Stimulated activated CD8-positive, alpha-beta memory T cell treated with anti-CD3 and anti-CD28 coated beads, Interleukin-7, amount 100 ng/mL, for 48 hours (primary cell): ENCODE measurements around the gene GOSR2.

Experiments used
- DNase-seq, 2 donors: peaks; one replicate each; pipeline ENCODE4 v3.0.0-alpha.2; 2020; ENCODE audit warnings: low read depth in 1 of 2; ENCODE audit errors: extremely low read depth in 1 of 2

GOSR2 gene

GRCh38 chr17:46922804-46923635 is at the start of gene GOSR2:
Gene GOSR2, plus strand, starts transcription at chr17:46923160. Its CDS starts 33 bp downstream, at chr17:46923193.
- peak; percentile 80 to 82 for DNase-seq

- no peak for DNase-seq
Observed at GRCh38 chr17:46873941-46874645, 48.9 kb upstream of the GOSR2 start.

- no peak for DNase-seq
Observed at GRCh38 chr17:46874906-46875305, 48.1 kb upstream of the GOSR2 start.

- no peak for DNase-seq
Observed at GRCh38 chr17:46875849-46876352, 47.1 kb upstream of the GOSR2 start.

GRCh38 chr17:46876353-46876887 is 46.5 kb upstream of the GOSR2 start:
- no peak for DNase-seq

GRCh38 chr17:46876926-46877325 is 46.0 kb upstream of the GOSR2 start:
- no peak for DNase-seq

GRCh38 chr17:46877466-46877865 is 45.5 kb upstream of the GOSR2 start:
- peak in 1 of 2 donors; percentile 8 for DNase-seq

GRCh38 chr17:46878055-46878454 is 44.9 kb upstream of the GOSR2 start:
- DNase-seq = no peak

- DNase-seq = no peak
Observed at GRCh38 chr17:46879101-46879500, 43.9 kb upstream of the GOSR2 start.

- no peak for DNase-seq
Observed at GRCh38 chr17:46881015-46881414, 41.9 kb upstream of the GOSR2 start.

- DNase-seq = no peak
Observed at GRCh38 chr17:46882666-46883065, 40.3 kb upstream of the GOSR2 start.

- no peak for DNase-seq
Observed at GRCh38 chr17:46883871-46884520, 39.0 kb upstream of the GOSR2 start.

GRCh38 chr17:46884552-46884951 is 38.4 kb upstream of the GOSR2 start:
- DNase-seq = no peak

GRCh38 chr17:46885415-46886309 is 37.3 kb upstream of the GOSR2 start:
- no peak for DNase-seq

- no peak for DNase-seq
Observed at GRCh38 chr17:46886310-46886663, 36.7 kb upstream of the GOSR2 start.

GRCh38 chr17:46887717-46888116 is 35.2 kb upstream of the GOSR2 start:
- no peak for DNase-seq

- no peak for DNase-seq
Observed at GRCh38 chr17:46888727-46889126, 34.2 kb upstream of the GOSR2 start.

GRCh38 chr17:46889519-46889918 is 33.4 kb upstream of the GOSR2 start:
- DNase-seq = no peak

GRCh38 chr17:46889992-46890564 is 32.9 kb upstream of the GOSR2 start:
- DNase-seq = no peak

- no peak for DNase-seq
Observed at GRCh38 chr17:46890638-46891037, 32.3 kb upstream of the GOSR2 start.
